HG03135 (cell line): ENCODE results near the gene ANKRD63.

Experiments used
- ATAC-seq: cut with Tn5 transposase; IDR thresholded peaks from one replicate; pipeline ENCODE4 v1.9.1; 2021; ENCODE audit warnings: mild to moderate bottlenecking, moderate library complexity; ENCODE audit not compliant: unreplicated experiment

ANKRD63 gene

GRCh38 chr15:40313531-40314398 is 30.9 kb upstream of the ANKRD63 start:
- ATAC-seq: no peak

GRCh38 chr15:40312370-40313158 is 29.7 kb upstream of the ANKRD63 start:
- ATAC-seq: no peak

- no peak for ATAC-seq
Observed at GRCh38 chr15:40310993-40311392, 28.1 kb upstream of the ANKRD63 start.

GRCh38 chr15:40310001-40310959 is 27.4 kb upstream of the ANKRD63 start:
- no peak for ATAC-seq

- no peak for ATAC-seq
Observed at GRCh38 chr15:40309344-40309862, 26.5 kb upstream of the ANKRD63 start.

- ATAC-seq: peak; percentile 57
Observed at GRCh38 chr15:40307421-40308211, 24.8 kb upstream of the ANKRD63 start, which contains the start of gene PLCB2. PLCB2 (minus strand) TSS chr15:40307935; CDS start chr15:40307672, 263 bp downstream.

- ATAC-seq: no peak
Observed at GRCh38 chr15:40306908-40307307, 24.0 kb upstream of the ANKRD63 start.

- no peak for ATAC-seq
Observed at GRCh38 chr15:40306371-40306770, 23.5 kb upstream of the ANKRD63 start.

- ATAC-seq: no peak
Observed at GRCh38 chr15:40305281-40305680, 22.4 kb upstream of the ANKRD63 start.

GRCh38 chr15:40303576-40303975 is 20.7 kb upstream of the ANKRD63 start:
- ATAC-seq: no peak

GRCh38 chr15:40302981-40303380 is 20.1 kb upstream of the ANKRD63 start:
- ATAC-seq: no peak

GRCh38 chr15:40302288-40302886 is 19.5 kb upstream of the ANKRD63 start:
- ATAC-seq: no peak

- ATAC-seq: no peak
Observed at GRCh38 chr15:40301467-40302179, 18.8 kb upstream of the ANKRD63 start.

GRCh38 chr15:40300771-40301170 is 17.9 kb upstream of the ANKRD63 start:
- no peak for ATAC-seq

GRCh38 chr15:40300367-40300766 is 17.5 kb upstream of the ANKRD63 start:
- no peak for ATAC-seq

GRCh38 chr15:40298216-40298935 is 15.5 kb upstream of the ANKRD63 start:
- ATAC-seq: no peak

- ATAC-seq: no peak
Observed at GRCh38 chr15:40297356-40297755, 14.5 kb upstream of the ANKRD63 start.
